A549 treated with CpdA at 1 μM for 4 hours (cell line): ENCODE results near the gene RAB11FIP2. TPM values are rescaled to one million over a fixed set of nuclear protein-coding genes. Genes with fewer than 3 reads are reported as not detected.

ENCODE experiments used
- total RNA-seq: library from RNA; stranded (reverse); fragments of 200-300 nt; extraction: Qiagen RNA extraction; gene quantifications from 5 replicates; pipeline ENCODE4 v1.2.3, GENCODE V29; 2022; ENCODE audit warnings: low read depth

Gene RAB11FIP2, protein sequence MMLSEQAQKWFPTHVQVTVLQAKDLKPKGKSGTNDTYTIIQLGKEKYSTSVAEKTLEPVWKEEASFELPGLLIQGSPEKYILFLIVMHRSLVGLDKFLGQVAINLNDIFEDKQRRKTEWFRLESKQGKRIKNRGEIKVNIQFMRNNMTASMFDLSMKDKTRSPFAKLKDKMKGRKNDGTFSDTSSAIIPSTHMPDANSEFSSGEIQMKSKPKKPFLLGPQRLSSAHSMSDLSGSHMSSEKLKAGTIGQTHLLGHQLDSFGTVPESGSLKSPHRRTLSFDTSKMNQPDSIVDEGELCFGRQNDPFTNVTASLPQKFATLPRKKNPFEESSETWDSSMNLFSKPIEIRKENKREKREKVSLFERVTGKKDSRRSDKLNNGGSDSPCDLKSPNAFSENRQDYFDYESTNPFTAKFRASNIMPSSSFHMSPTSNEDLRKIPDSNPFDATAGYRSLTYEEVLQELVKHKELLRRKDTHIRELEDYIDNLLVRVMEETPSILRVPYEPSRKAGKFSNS
- 6.1 to 12.8 TPM (median 8.8 TPM) in 5 replicates for total RNA-seq

DNA sequence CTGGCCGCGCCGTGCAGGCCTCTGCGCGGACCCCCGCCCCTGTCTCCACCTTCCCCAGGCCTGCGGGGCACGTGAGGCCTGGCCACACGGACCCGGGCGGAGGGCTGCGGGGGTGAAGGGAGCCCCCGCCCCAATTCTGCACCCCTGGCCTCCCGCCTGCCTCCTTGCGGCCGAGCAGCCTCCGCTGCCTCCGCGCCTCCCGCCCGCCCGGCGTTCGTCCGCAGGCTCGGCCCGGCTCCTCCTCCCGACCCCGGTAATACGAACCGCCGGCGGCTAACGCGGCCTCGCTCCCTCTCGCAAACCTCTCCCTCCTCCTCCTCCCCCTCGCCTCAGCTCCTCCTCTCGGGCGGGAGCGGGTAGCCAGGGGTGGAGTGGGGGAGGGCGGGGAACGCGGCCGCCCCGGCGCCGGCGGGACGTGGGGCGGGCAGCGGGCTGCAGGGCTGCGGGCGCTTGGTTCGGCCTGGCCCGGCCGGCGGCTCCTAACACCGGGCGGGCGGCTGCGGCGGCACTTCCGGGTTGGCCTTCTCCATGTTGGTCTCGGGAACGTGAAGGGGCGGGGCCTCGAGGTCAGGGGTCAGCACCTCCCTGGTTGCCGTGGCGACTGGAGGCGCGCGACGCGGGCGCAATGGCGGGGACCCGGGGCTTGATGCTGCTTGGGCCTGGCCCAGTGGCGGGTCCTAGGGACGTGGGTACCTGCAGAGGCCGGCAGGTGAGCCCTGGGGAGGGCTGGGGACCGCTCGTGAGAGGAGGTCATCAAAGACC lies at the start of gene RAB11FIP2:
TSS of gene RAB11FIP2 (minus strand) at position 547 of the 762 bp plus-strand sequence. CDS start 778 bp downstream, outside the sequence.

